Umbilical cord (tissue), 2 donors: ENCODE results near the gene BBOX1. TPM values are rescaled to one million over a fixed set of nuclear protein-coding genes. Genes with fewer than 3 reads are reported as not detected.
"Not testable (repeated sequence)": the region's sequence is repeated elsewhere in the genome, so short reads cannot be mapped to it uniquely, and the experiment has no call there.

Source experiments
- DNase-seq: peaks from one replicate; pipeline ENCODE4 v3.0.0-alpha.2; 2015; ENCODE audit warnings: low spot score
- total RNA-seq: library from RNA; depleted of rRNA; stranded (reverse); fragments of >200 nt; gene quantifications from one replicate; pipeline ENCODE4 v1.2.3, GENCODE V29; 2014; ENCODE audit warnings: low replicate concordance; ENCODE audit not compliant: insufficient read depth

BBOX1 gene
- total RNA-seq, 1 donor from 2014 or later = 1.2 TPM

GRCh38 chr11:27083782-27084181, 43.2 kb downstream of the BBOX1 start:
- DNase-seq = no peak

- DNase-seq = peak; percentile 59
These were observed 43.9 kb downstream of the BBOX1 start for GRCh38 chr11:27084518-27084917.

- peak; percentile 54 for DNase-seq
These were observed 44.5 kb downstream of the BBOX1 start for GRCh38 chr11:27085111-27085510.

GRCh38 chr11:27085605-27086004, 45.0 kb downstream of the BBOX1 start:
- peak; percentile 15 for DNase-seq

- DNase-seq = no peak
These were observed 46.8 kb downstream of the BBOX1 start for GRCh38 chr11:27087432-27087831.

- DNase-seq = peak; percentile 85
These were observed 47.7 kb downstream of the BBOX1 start for GRCh38 chr11:27088353-27088752.

GRCh38 chr11:27089746-27090145, 49.1 kb downstream of the BBOX1 start:
- no peak for DNase-seq

- DNase-seq = not testable (repeated sequence)
These were observed 49.8 kb downstream of the BBOX1 start for GRCh38 chr11:27090357-27090948.

- DNase-seq = no peak
These were observed 53.5 kb downstream of the BBOX1 start for GRCh38 chr11:27094120-27094519.

- DNase-seq = peak; percentile 12
These were observed 54.4 kb downstream of the BBOX1 start for GRCh38 chr11:27095059-27095458.

GRCh38 chr11:27095887-27096286, 55.3 kb downstream of the BBOX1 start:
- no peak for DNase-seq

- no peak for DNase-seq
These were observed 56.9 kb downstream of the BBOX1 start for GRCh38 chr11:27097551-27097950.

- no peak for DNase-seq
These were observed 59.9 kb downstream of the BBOX1 start for GRCh38 chr11:27100534-27100933.

- DNase-seq = no peak
These were observed 66.9 kb downstream of the BBOX1 start for GRCh38 chr11:27107548-27107947.

- no peak for DNase-seq
These were observed 68.2 kb downstream of the BBOX1 start for GRCh38 chr11:27108809-27109208.

- DNase-seq = no peak
These were observed 71.3 kb downstream of the BBOX1 start for GRCh38 chr11:27111896-27112295.

- DNase-seq = no peak
These were observed 72.3 kb downstream of the BBOX1 start for GRCh38 chr11:27112946-27113345.

GRCh38 chr11:27115051-27115650, 74.5 kb downstream of the BBOX1 start:
- DNase-seq = no peak

- peak; percentile 13 for DNase-seq
These were observed 76.1 kb downstream of the BBOX1 start for GRCh38 chr11:27116684-27117083.

- no peak for DNase-seq
These were observed 77.8 kb downstream of the BBOX1 start for GRCh38 chr11:27118371-27118770.

GRCh38 chr11:27118949-27119348, 78.3 kb downstream of the BBOX1 start:
- no peak for DNase-seq

- no peak for DNase-seq
These were observed 78.8 kb downstream of the BBOX1 start for GRCh38 chr11:27119396-27119795.

- no peak for DNase-seq
These were observed 79.6 kb downstream of the BBOX1 start for GRCh38 chr11:27120211-27120610.

GRCh38 chr11:27122001-27122400, 81.4 kb downstream of the BBOX1 start:
- DNase-seq = no peak
